ENCODE measurements around the gene SORCS3. TPM values are rescaled to one million over a fixed set of nuclear protein-coding genes. Genes with fewer than 3 reads are reported as not detected.

The SORCS3 gene
- total and polyA plus RNA-seq, 2 donors (not counting 1 experiment from before 2014, with no cell fraction given): not detected

GRCh38 chr10:105017691-105018090 is 376.6 kb downstream of the SORCS3 start:
- Histone ChIP-seq H2AFZ (ENCODE audit: insufficient read depth, low read depth, low read length, poor library complexity, severe bottlenecking) (no peak overlapping the region), H3K9ac (ENCODE audit: low read length) (no peak overlapping the region), H3K36me3 (replicated peaks in 1 of 2; ENCODE audit: control extremely low read depth in 1 of 2, control insufficient read depth in 1 of 2, extremely low read depth in 1 of 2, insufficient read depth in 2 of 2, low read length in 1 of 2) (no peaks in the 10 kb centered on the region), H3K4me1 (ENCODE audit: control insufficient read depth in 2 of 2, insufficient read depth in 2 of 2, low read length in 2 of 2) (no peaks in the 10 kb centered on the region), H3K27me3 (replicated peaks in 1 of 4; ENCODE audit: control extremely low read depth in 1 of 4, control insufficient read depth in 3 of 4, insufficient read depth in 4 of 4, low read length in 3 of 4) (no peaks in the 10 kb centered on the region), H3K79me2 (ENCODE audit: control insufficient read depth, insufficient read depth, low read length) (no peaks in the 10 kb centered on the region), H3K9me3 (ENCODE audit: control extremely low read depth in 1 of 3, control insufficient read depth in 2 of 3, insufficient read depth in 1 of 3, low read length in 2 of 3) (no peaks in the 10 kb centered on the region), H3K27ac (ENCODE audit: low read length in 2 of 2) (no peak overlapping the region), H3K4me2 (replicated peaks; ENCODE audit: low read depth, low read length, poor library complexity, severe bottlenecking) (no peak overlapping the region), H3K4me3 (ENCODE audit: control extremely low read depth in 1 of 5, extremely low read depth in 1 of 5, insufficient read depth in 1 of 5, low read depth in 2 of 5, low read length in 4 of 5) (no peak overlapping the region), H4K20me1 (ENCODE audit: control insufficient read depth, insufficient read depth, low read length, poor library complexity, severe bottlenecking) (no peaks in the 10 kb centered on the region)
- H3K4me3 Mint-ChIP-seq: no peak overlapping the region
- no peak for DNase-seq
- POLR2A ChIA-PET: no interaction called here
- H3K27me3 Mint-ChIP-seq: no peaks in the 10 kb centered on the region
- H3K27ac Mint-ChIP-seq: no peak overlapping the region
- H3K9me3 Mint-ChIP-seq (ENCODE audit: insufficient read depth): peaks cover 3% of the 10 kb centered on the region
- intact Hi-C loops (cut with micrococcal nuclease): no loop called here
- CTCF ChIA-PET: no interaction called here
- H3K4me1 Mint-ChIP-seq: no peaks in the 10 kb centered on the region
- TF ChIP-seq EZH2 (IDR thresholded peaks at IDR 0.05; ENCODE audit: borderline replicate concordance, insufficient read depth, low read depth, low read length, poor library complexity, severe bottlenecking) (no peak), CTCF (IDR thresholded peaks at IDR 0.05) (no peak)
- ATAC-seq (ENCODE audit: low read depth): no peak

GRCh38 chr10:105023211-105024111 is 382.4 kb downstream of the SORCS3 start:
- ATAC-seq (ENCODE audit: low read depth): no peak
- Histone ChIP-seq H3K27me3 (replicated peaks in 1 of 4; ENCODE audit: control extremely low read depth in 1 of 4, control insufficient read depth in 3 of 4, insufficient read depth in 4 of 4, low read length in 3 of 4) (no peaks in the 10 kb centered on the region), H3K4me3 (ENCODE audit: control extremely low read depth in 1 of 5, extremely low read depth in 1 of 5, insufficient read depth in 1 of 5, low read depth in 2 of 5, low read length in 4 of 5) (no peak overlapping the region), H2AFZ (ENCODE audit: insufficient read depth, low read depth, low read length, poor library complexity, severe bottlenecking) (no peak overlapping the region), H4K20me1 (ENCODE audit: control insufficient read depth, insufficient read depth, low read length, poor library complexity, severe bottlenecking) (no peaks in the 10 kb centered on the region), H3K4me2 (replicated peaks; ENCODE audit: low read depth, low read length, poor library complexity, severe bottlenecking) (no peak overlapping the region), H3K79me2 (ENCODE audit: control insufficient read depth, insufficient read depth, low read length) (no peaks in the 10 kb centered on the region), H3K27ac (ENCODE audit: low read length in 2 of 2) (no peak overlapping the region), H3K9ac (ENCODE audit: low read length) (no peak overlapping the region), H3K36me3 (replicated peaks in 1 of 2; ENCODE audit: control extremely low read depth in 1 of 2, control insufficient read depth in 1 of 2, extremely low read depth in 1 of 2, insufficient read depth in 2 of 2, low read length in 1 of 2) (no peaks in the 10 kb centered on the region), H3K9me3 (ENCODE audit: control extremely low read depth in 1 of 3, control insufficient read depth in 2 of 3, insufficient read depth in 1 of 3, low read length in 2 of 3) (no peaks in the 10 kb centered on the region), H3K4me1 (ENCODE audit: control insufficient read depth in 2 of 2, insufficient read depth in 2 of 2, low read length in 2 of 2) (no peaks in the 10 kb centered on the region)
- TF ChIP-seq CTCF (IDR thresholded peaks at IDR 0.05) (no peak), EZH2 (IDR thresholded peaks at IDR 0.05; ENCODE audit: borderline replicate concordance, insufficient read depth, low read depth, low read length, poor library complexity, severe bottlenecking) (no peak)
- H3K9me3 Mint-ChIP-seq (ENCODE audit: insufficient read depth): no peaks in the 10 kb centered on the region
- no peaks in the 10 kb centered on the region for H3K27me3 Mint-ChIP-seq
- H3K4me3 Mint-ChIP-seq: no peak overlapping the region
- 43% methylated on average over 4 of the region's 6 CpGs for WGBS (ENCODE audit: insufficient coverage)
- intact Hi-C loops (cut with micrococcal nuclease): no loop called here
- no peak for DNase-seq
- H3K4me1 Mint-ChIP-seq: no peaks in the 10 kb centered on the region
- ChIA-PET CTCF (no interaction called here), POLR2A (no interaction called here)
- H3K27ac Mint-ChIP-seq: no peak overlapping the region

All from B cell (primary cell).